Adrenal gland (tissue), 12 donors: Measurements from ENCODE around the gene ERVK3-1. TPM values are rescaled to one million over a fixed set of nuclear protein-coding genes. Genes with fewer than 3 reads are reported as not detected.

Source experiments
- DNase-seq, 7 donors: peaks; one replicate each; pipeline ENCODE4 v3.0.0-alpha.2; 2019 to 2020
- H3K27ac ChIP-seq, 5 donors: fragments of 200-600 bp; sonication (generic) in 4 of 5; 1 replicate in 3 of 5; 2 replicates in 2 of 5; pipeline versions ENCODE4 v1.5.1 to v1.8.0; 2016 to 2020; ENCODE audit warnings: mild to moderate bottlenecking in 1 of 5
- H3K27me3 ChIP-seq: fragments of 200-600 bp; 2 replicates; pipeline ENCODE4 v1.8.0; 2021
- H3K36me3 ChIP-seq, 2 donors: fragments of 200-600 bp; replicated peaks in 1 of 2; 1 replicate in 1 of 2; 2 replicates in 1 of 2; pipeline versions ENCODE4 v1.5.1 to v1.8.0; 2018 to 2022
- H3K4me1 ChIP-seq, 2 donors: fragments of 200-600 bp; replicated peaks in 1 of 2; 1 replicate in 1 of 2; 2 replicates in 1 of 2; pipeline versions ENCODE4 v1.5.1 to v1.8.0; 2018 to 2021
- H3K4me3 ChIP-seq, 4 donors: fragments of 200-600 bp; sonication (generic) in 3 of 4; one replicate each; pipeline ENCODE4 v1.5.1; 2016 to 2018
- H3K9me3 ChIP-seq, 3 donors: fragments of 200-600 bp; sonication (generic) in 1 of 3; replicated peaks in 1 of 3; 1 replicate in 2 of 3; 2 replicates in 1 of 3; pipeline versions ENCODE4 v1.5.1 to v1.8.0; 2016 to 2021
- POLR2A ChIP-seq, 2 donors: fragments of 450-650 bp; IDR thresholded peaks; one replicate each; pipeline ENCODE4 v1.6.1; 2017; ENCODE audit warnings: antibody characterized with exemption in 2 of 2, mild to moderate bottlenecking in 2 of 2, moderate library complexity in 1 of 2
- WGBS, 4 donors: extraction: QIAGEN DNeasy Blood & Tissue Kit in 2 of 4; methylation state at CpG; one replicate each; pipeline versions ENCODE4 v1.1.5 to v1.1.7; 2013 to 2017; 5-methylcytosine and 5-hydroxymethylcytosine counted together
- intact Hi-C, 2 donors: fragments of 100-400 bp; cut with DNase I; formaldehyde crosslinking; loops; one replicate each; pipeline versions ENCODE4 v1.14.1 to v1.15.0; 2022 to 2023
- polyA plus RNA-seq, 3 donors: library from polyadenylated mRNA; stranded (reverse); fragments of 200-250 nt in 2 of 3; fragments of 350-450 nt in 1 of 3; fragmentation: Illumina TruSeq in 1 of 3; extraction: RNeasy Lipid Tissue Mini Kit (QIAGEN cat#74804) in 1 of 3; gene quantifications; one replicate each; pipeline ENCODE4 v1.2.3, GENCODE V29; 2013 to 2014
- total RNA-seq, 9 donors: library from RNA; depleted of rRNA in 4 of 9; stranded (reverse); fragments of >200 nt in 4 of 9; fragments of 120-200 nt in 1 of 9; fragmentation: NEBNext Ultra II Directional in 1 of 9; extraction: Animal tissue kit (Norgen Biotek cat#: 25700) in 1 of 9; gene quantifications; one replicate each; pipeline versions ENCODE4 v1.1.0 to v1.2.4, GENCODE V29; 2013 to 2023
- TF ChIP-seq, protein P1 (sequence below), 6 experiments: fragments of 450-650 bp in 4 of 6; fragments of 200-600 bp in 2 of 6; sonication (generic) in 1 of 6; IDR thresholded peaks; 1 replicate in 5 of 6; 2 replicates in 1 of 6; pipeline versions ENCODE4 v1.5.1 to v1.8.0; 2016 to 2021; ENCODE audit warnings: antibody characterized with exemption in 6 of 6, mild to moderate bottlenecking in 2 of 6, moderate library complexity in 1 of 6
- donor health status: healthy with polysubstance abuse.
- donor health status: Bipolar disorder and iron deficiency.
- donor health status: DM: yes; HTN: yes; CAD: no.
- donor health status: DM: no; HTN: no; CAD: no.
- donor health status: DM: no; HTN: no; CAD: no.
- donor health status: DM: yes; HTN: yes; CAD: no.

Gene ERVK3-1
- total and polyA plus RNA-seq, 12 donors, result 18.4 to 70.5 (median 35.3) TPM

DNA sequence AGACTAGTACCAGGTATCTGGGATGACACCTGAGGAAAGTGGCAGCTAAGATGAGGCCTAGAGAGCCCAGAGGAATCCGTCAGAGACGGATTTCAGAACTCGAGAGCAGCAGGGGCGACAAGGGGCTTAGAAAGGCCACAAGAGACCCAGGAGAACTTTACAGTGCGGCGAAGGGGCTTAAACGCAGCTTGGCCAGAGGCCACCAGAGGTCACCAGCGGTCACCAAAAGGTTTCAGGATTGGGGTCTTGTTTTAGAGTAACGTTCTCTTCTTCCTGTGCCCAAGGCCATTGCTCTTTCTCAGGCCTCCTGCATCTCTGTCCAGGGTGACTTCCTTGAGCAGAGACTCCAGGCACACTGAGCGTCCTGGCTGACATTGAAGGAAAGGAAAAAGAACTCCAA is 23.8 kb downstream of the ERVK3-1 start:
- no peaks in the 10 kb centered on the region for H3K9me3 ChIP-seq
- H3K36me3 ChIP-seq, result peaks cover 0 to 4% of the 10 kb centered on the region in 2 donors
- no peak for DNase-seq
- TF ChIP-seq, protein P1, sequence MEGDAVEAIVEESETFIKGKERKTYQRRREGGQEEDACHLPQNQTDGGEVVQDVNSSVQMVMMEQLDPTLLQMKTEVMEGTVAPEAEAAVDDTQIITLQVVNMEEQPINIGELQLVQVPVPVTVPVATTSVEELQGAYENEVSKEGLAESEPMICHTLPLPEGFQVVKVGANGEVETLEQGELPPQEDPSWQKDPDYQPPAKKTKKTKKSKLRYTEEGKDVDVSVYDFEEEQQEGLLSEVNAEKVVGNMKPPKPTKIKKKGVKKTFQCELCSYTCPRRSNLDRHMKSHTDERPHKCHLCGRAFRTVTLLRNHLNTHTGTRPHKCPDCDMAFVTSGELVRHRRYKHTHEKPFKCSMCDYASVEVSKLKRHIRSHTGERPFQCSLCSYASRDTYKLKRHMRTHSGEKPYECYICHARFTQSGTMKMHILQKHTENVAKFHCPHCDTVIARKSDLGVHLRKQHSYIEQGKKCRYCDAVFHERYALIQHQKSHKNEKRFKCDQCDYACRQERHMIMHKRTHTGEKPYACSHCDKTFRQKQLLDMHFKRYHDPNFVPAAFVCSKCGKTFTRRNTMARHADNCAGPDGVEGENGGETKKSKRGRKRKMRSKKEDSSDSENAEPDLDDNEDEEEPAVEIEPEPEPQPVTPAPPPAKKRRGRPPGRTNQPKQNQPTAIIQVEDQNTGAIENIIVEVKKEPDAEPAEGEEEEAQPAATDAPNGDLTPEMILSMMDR (IDR thresholded peaks at IDR 0.05), result no peak
- TF ChIP-seq POLR2A (IDR thresholded peaks at IDR 0.05), result no peak
- no peaks in the 10 kb centered on the region for H3K27me3 ChIP-seq
- intact Hi-C loops, result no loop called here
- no peak overlapping the region for H3K27ac ChIP-seq
- H3K4me3 ChIP-seq, result no peak overlapping the region
- 66 to 75% (median 69%) methylated on average over 10 of the region's 10 CpGs for WGBS, 4 donors
- H3K4me1 ChIP-seq, result peaks cover 0 to 23% of the 10 kb centered on the region in 2 donors

DNA sequence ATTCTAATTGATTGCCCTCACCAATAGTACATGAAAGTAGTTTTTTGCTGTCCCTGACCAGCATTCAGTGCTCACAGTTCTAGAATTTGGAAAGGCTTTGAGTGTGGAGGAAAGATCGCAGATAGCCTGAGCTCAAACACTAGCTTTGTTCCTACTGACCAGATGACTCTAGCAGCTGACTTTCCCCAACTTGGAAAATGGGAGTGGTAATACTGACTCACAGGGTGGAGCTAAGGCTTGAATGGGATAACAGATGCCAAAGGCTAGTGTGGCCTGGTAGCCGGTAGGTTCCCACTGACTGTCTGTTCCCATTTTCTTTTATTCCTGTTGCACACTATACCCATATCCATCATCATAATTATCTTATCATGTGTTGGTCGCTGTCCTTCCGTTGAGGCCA is 25.3 kb downstream of the ERVK3-1 start:
- Histone ChIP-seq H3K27ac (peak overlapping the region in 1 of 5 donors; percentile 5), H3K27me3 (no peaks in the 10 kb centered on the region), H3K9me3 (no peaks in the 10 kb centered on the region), H3K36me3 (peaks cover 0 to 9% of the 10 kb centered on the region in 2 donors), H3K4me3 (no peak overlapping the region), H3K4me1 (peaks cover 0 to 20% of the 10 kb centered on the region in 2 donors)
- TF ChIP-seq POLR2A (IDR thresholded peaks at IDR 0.05), result no peak
- TF ChIP-seq, protein P1 (IDR thresholded peaks at IDR 0.05), result no peak
- peak in 2 of 7 donors; percentile 25 to 33 for DNase-seq
- WGBS, 4 donors, result 68 to 89% (median 89%) methylated on average over 4 of the region's 4 CpGs
- intact Hi-C loops, result no loop called here

DNA sequence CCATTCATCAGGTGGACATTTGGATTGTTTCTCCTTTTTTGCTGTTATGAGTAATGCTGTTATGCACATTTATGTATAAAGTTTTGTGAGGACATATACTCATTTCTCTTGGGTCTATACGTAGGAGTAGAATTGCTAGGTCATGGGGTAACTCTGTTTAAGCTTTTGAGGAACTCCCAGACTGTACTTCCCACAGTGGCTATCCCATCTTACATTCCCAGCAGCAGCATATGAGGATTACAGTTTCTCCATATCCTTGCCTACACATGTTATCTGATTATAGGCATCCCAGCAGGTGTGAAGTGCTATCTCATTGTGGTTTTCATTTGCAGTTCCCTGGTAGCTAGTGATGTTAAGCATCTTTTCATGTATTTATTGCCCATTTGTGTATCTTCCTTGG is 27.5 kb downstream of the ERVK3-1 start:
- Histone ChIP-seq H3K4me1 (peaks cover 0 to 7% of the 10 kb centered on the region in 2 donors), H3K27ac (no peak overlapping the region), H3K9me3 (no peaks in the 10 kb centered on the region), H3K27me3 (no peaks in the 10 kb centered on the region), H3K36me3 (peaks cover 0 to 21% of the 10 kb centered on the region in 2 donors), H3K4me3 (no peak overlapping the region)
- WGBS, 4 donors, result 89 to 100% (median 91%) methylated on average over 1 of the region's 1 CpG
- intact Hi-C loops, result no loop called here
- no peak for TF ChIP-seq POLR2A (IDR thresholded peaks at IDR 0.05)
- TF ChIP-seq, protein P1 (IDR thresholded peaks at IDR 0.05), result no peak
- DNase-seq, result no peak

DNA sequence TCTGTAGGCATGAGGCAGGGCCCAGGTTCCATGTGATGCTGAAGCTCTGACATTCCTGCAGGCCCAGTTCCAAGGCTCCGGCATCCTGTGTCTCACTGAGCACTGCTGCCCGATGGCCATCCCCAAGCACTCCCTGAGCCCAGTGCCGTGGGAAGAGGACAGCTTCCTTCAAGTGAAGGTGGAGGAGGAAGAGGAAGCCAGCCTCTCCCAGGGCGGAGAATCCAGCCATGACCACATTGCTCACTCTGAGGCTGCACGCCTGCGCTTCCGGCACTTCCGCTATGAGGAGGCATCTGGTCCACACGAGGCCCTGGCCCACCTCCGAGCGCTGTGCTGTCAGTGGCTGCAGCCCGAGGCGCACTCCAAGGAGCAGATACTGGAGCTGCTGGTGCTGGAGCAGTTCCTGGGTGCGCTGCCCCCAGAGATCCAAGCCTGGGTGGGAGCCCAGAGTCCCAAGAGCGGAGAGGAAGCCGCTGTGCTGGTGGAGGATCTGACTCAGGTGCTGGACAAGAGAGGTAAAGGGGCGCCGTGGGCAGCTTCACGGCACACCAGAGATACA is 29.6 kb downstream of the ERVK3-1 start:
- intact Hi-C loops, result no loop called here
- peaks cover 0 to 31% of the 10 kb centered on the region in 2 donors for H3K36me3 ChIP-seq
- TF ChIP-seq, protein P1 (IDR thresholded peaks at IDR 0.05), result no peak
- no peak for TF ChIP-seq POLR2A (IDR thresholded peaks at IDR 0.05)
- no peaks in the 10 kb centered on the region for H3K27me3 ChIP-seq
- no peak overlapping the region for H3K27ac ChIP-seq
- H3K4me3 ChIP-seq, result no peak overlapping the region
- no peaks in the 10 kb centered on the region for H3K4me1 ChIP-seq
- 95 to 100% (median 96%) methylated on average over 5 to 19 of the region's 19 CpGs for WGBS, 4 donors
- DNase-seq, result no peak
- no peaks in the 10 kb centered on the region for H3K9me3 ChIP-seq
